Measurements from ENCODE around the gene EDC3. TPM values are rescaled to one million over a fixed set of nuclear protein-coding genes. Genes with fewer than 3 reads are reported as not detected.

Gene EDC3
- total and polyA plus RNA-seq, 9 of the 15 experiments (the other 6 are each of a cell fraction or from before 2014, with no cell fraction given): 11.7 to 63.9 (median 32.8) TPM

DNA sequence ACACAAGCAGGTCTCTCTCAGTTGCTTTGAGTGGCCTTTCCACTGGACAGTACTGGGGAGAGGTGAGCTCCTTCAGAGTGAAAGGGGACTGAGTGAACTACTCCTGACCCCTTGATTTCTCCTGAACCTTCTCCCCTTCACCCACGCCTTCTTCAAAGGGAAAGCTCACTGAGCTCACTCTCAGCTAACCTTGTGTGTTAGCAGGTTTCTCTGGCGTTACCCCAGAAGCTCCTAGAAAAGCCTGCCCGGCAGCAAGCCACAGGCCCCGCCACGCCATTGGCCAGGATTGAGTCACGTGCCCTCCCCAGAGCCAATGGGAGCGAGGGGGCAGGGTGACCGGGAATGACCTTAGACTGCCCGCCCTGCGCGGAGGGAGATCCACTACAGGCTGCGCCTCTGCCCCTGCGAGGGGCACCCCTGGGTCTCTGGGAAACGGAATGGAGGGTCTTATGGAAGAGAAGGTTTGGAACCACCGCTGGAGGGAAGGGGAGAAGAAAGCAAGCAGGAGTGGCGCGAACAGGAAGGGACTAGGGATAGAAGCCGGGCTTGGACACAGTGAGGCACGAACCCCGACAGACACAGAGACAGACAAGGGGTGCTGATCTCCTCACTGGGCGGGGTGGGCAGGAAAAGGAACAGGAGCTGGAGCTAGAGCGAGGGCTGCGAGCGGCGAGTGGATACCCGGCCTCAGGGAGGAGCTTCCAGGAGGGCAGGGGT is 97.5 kb downstream of the EDC3 start (continued):
- TF ChIP-seq, protein P1, sequence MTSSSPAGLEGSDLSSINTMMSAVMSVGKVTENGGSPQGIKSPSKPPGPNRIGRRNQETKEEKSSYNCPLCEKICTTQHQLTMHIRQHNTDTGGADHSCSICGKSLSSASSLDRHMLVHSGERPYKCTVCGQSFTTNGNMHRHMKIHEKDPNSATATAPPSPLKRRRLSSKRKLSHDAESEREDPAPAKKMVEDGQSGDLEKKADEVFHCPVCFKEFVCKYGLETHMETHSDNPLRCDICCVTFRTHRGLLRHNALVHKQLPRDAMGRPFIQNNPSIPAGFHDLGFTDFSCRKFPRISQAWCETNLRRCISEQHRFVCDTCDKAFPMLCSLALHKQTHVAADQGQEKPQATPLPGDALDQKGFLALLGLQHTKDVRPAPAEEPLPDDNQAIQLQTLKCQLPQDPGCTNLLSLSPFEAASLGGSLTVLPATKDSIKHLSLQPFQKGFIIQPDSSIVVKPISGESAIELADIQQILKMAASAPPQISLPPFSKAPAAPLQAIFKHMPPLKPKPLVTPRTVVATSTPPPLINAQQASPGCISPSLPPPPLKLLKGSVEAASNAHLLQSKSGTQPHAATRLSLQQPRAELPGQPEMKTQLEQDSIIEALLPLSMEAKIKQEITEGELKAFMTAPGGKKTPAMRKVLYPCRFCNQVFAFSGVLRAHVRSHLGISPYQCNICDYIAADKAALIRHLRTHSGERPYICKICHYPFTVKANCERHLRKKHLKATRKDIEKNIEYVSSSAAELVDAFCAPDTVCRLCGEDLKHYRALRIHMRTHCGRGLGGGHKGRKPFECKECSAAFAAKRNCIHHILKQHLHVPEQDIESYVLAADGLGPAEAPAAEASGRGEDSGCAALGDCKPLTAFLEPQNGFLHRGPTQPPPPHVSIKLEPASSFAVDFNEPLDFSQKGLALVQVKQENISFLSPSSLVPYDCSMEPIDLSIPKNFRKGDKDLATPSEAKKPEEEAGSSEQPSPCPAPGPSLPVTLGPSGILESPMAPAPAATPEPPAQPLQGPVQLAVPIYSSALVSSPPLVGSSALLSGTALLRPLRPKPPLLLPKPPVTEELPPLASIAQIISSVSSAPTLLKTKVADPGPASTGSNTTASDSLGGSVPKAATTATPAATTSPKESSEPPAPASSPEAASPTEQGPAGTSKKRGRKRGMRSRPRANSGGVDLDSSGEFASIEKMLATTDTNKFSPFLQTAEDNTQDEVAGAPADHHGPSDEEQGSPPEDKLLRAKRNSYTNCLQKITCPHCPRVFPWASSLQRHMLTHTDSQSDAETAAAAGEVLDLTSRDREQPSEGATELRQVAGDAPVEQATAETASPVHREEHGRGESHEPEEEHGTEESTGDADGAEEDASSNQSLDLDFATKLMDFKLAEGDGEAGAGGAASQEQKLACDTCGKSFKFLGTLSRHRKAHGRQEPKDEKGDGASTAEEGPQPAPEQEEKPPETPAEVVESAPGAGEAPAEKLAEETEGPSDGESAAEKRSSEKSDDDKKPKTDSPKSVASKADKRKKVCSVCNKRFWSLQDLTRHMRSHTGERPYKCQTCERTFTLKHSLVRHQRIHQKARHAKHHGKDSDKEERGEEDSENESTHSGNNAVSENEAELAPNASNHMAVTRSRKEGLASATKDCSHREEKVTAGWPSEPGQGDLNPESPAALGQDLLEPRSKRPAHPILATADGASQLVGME (CRISPR knock-in tag; IDR thresholded peaks at IDR 0.05): no peak
- no peak for TF ChIP-seq FOXK1 (CRISPR knock-in tag; IDR thresholded peaks at IDR 0.05; ENCODE audit: borderline replicate concordance)
- TF ChIP-seq, protein P2, sequence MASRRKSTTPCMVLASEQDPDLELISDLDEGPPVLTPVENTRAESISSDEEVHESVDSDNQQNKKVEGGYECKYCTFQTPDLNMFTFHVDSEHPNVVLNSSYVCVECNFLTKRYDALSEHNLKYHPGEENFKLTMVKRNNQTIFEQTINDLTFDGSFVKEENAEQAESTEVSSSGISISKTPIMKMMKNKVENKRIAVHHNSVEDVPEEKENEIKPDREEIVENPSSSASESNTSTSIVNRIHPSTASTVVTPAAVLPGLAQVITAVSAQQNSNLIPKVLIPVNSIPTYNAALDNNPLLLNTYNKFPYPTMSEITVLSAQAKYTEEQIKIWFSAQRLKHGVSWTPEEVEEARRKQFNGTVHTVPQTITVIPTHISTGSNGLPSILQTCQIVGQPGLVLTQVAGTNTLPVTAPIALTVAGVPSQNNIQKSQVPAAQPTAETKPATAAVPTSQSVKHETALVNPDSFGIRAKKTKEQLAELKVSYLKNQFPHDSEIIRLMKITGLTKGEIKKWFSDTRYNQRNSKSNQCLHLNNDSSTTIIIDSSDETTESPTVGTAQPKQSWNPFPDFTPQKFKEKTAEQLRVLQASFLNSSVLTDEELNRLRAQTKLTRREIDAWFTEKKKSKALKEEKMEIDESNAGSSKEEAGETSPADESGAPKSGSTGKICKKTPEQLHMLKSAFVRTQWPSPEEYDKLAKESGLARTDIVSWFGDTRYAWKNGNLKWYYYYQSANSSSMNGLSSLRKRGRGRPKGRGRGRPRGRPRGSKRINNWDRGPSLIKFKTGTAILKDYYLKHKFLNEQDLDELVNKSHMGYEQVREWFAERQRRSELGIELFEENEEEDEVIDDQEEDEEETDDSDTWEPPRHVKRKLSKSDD (conservative IDR thresholded peaks at IDR 0.05; ENCODE audit: low read length): no peak
- TF ChIP-seq, protein P3, sequence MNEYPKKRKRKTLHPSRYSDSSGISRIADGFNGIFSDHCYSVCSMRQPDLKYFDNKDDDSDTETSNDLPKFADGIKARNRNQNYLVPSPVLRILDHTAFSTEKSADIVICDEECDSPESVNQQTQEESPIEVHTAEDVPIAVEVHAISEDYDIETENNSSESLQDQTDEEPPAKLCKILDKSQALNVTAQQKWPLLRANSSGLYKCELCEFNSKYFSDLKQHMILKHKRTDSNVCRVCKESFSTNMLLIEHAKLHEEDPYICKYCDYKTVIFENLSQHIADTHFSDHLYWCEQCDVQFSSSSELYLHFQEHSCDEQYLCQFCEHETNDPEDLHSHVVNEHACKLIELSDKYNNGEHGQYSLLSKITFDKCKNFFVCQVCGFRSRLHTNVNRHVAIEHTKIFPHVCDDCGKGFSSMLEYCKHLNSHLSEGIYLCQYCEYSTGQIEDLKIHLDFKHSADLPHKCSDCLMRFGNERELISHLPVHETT (CRISPR knock-in tag; conservative IDR thresholded peaks at IDR 0.05 in 1 of 2, IDR thresholded peaks at IDR 0.05 in 1 of 2): 0 out of 4 replicates have a peak, but pooled peaks of 1 of the 2 experiments have one; percentile 10
- TF ChIP-seq, protein P4, sequence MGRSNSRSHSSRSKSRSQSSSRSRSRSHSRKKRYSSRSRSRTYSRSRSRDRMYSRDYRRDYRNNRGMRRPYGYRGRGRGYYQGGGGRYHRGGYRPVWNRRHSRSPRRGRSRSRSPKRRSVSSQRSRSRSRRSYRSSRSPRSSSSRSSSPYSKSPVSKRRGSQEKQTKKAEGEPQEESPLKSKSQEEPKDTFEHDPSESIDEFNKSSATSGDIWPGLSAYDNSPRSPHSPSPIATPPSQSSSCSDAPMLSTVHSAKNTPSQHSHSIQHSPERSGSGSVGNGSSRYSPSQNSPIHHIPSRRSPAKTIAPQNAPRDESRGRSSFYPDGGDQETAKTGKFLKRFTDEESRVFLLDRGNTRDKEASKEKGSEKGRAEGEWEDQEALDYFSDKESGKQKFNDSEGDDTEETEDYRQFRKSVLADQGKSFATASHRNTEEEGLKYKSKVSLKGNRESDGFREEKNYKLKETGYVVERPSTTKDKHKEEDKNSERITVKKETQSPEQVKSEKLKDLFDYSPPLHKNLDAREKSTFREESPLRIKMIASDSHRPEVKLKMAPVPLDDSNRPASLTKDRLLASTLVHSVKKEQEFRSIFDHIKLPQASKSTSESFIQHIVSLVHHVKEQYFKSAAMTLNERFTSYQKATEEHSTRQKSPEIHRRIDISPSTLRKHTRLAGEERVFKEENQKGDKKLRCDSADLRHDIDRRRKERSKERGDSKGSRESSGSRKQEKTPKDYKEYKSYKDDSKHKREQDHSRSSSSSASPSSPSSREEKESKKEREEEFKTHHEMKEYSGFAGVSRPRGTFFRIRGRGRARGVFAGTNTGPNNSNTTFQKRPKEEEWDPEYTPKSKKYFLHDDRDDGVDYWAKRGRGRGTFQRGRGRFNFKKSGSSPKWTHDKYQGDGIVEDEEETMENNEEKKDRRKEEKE (IDR thresholded peaks at IDR 0.05; ENCODE audit: borderline replicate concordance in 1 of 2, control insufficient read depth in 1 of 2, low read depth in 2 of 2, low read length in 1 of 2): no peak
- TF ChIP-seq ATF7 (IDR thresholded peaks at IDR 0.05): peak; percentile 64
- 0 out of 2 replicates have a peak, but pooled peaks have one; percentile 54 for TF ChIP-seq NFATC3 (IDR thresholded peaks at IDR 0.05)
- no peak for TF ChIP-seq CBFB (CRISPR knock-in tag; IDR thresholded peaks at IDR 0.05)
- TF ChIP-seq ZNF239 (CRISPR knock-in tag; IDR thresholded peaks at IDR 0.05): no peak
- TF ChIP-seq GABPB2 (CRISPR knock-in tag; conservative IDR thresholded peaks at IDR 0.05): no peak
- TF ChIP-seq MYNN (IDR thresholded peaks at IDR 0.05): peak; percentile 74
- TF ChIP-seq MYNN (CRISPR knock-in tag; IDR thresholded peaks at IDR 0.05): no peak
- TF ChIP-seq MTA2 (IDR thresholded peaks at IDR 0.05; ENCODE audit: low read depth): peak; percentile 44; the same call in 1 of the 2 replicates

Measured in K562 (cell line).